Activated effector memory CD4-positive, alpha-beta T cell treated with anti-CD3 and anti-CD28 coated beads, Interleukin-2, amount 50 U/mL, for 16 hours (primary cell): ENCODE results near the gene MYBBP1A.

ENCODE experiments used
- DNase-seq: peaks from one replicate; pipeline ENCODE4 v3.0.0-alpha.2; 2020

The MYBBP1A gene

GRCh38 chr17:4534515-4534914 is 20.7 kb downstream of the MYBBP1A start:
- no peak for DNase-seq

GRCh38 chr17:4533523-4534504 is 21.4 kb downstream of the MYBBP1A start:
- no peak for DNase-seq

- no peak for DNase-seq
Measured at GRCh38 chr17:4532860-4533522, 22.2 kb downstream of the MYBBP1A start.

GRCh38 chr17:4531988-4532736 is 23.0 kb downstream of the MYBBP1A start:
- DNase-seq, result no peak

GRCh38 chr17:4530799-4531730 is 24.1 kb downstream of the MYBBP1A start:
- no peak for DNase-seq

- DNase-seq, result no peak
Measured at GRCh38 chr17:4529533-4530152, 25.5 kb downstream of the MYBBP1A start.

- no peak for DNase-seq
Measured at GRCh38 chr17:4527566-4528125, 27.5 kb downstream of the MYBBP1A start.

- no peak for DNase-seq
Measured at GRCh38 chr17:4527134-4527533, 28.1 kb downstream of the MYBBP1A start.

GRCh38 chr17:4525691-4526397 is 29.3 kb downstream of the MYBBP1A start:
- DNase-seq, result no peak

- DNase-seq, result no peak
Measured at GRCh38 chr17:4523946-4524345, 31.2 kb downstream of the MYBBP1A start.

- no peak for DNase-seq
Measured at GRCh38 chr17:4522661-4523060, 32.5 kb downstream of the MYBBP1A start.

GRCh38 chr17:4520894-4521600 is 34.1 kb downstream of the MYBBP1A start:
- no peak for DNase-seq

- no peak for DNase-seq
Measured at GRCh38 chr17:4520060-4520893, 34.9 kb downstream of the MYBBP1A start.

- DNase-seq, result no peak
Measured at GRCh38 chr17:4519361-4519788, 35.8 kb downstream of the MYBBP1A start.

GRCh38 chr17:4518901-4519300 is 36.3 kb downstream of the MYBBP1A start:
- no peak for DNase-seq

GRCh38 chr17:4516735-4517134 is 38.4 kb downstream of the MYBBP1A start:
- no peak for DNase-seq

GRCh38 chr17:4515501-4515900 is 39.7 kb downstream of the MYBBP1A start:
- DNase-seq, result no peak

- DNase-seq, result no peak
Measured at GRCh38 chr17:4514779-4515178, 40.4 kb downstream of the MYBBP1A start.

GRCh38 chr17:4514206-4514605 is 41.0 kb downstream of the MYBBP1A start:
- no peak for DNase-seq
